Nucleus accumbens (tissue), 56 donors: ENCODE results near the gene ZFP82.

ENCODE experiments used
- DNase-seq, 56 donors: peaks; one replicate each; lab custom pipeline; 2025; lab: John Stamatoyannopoulos, UW

The ZFP82 gene

DNA sequence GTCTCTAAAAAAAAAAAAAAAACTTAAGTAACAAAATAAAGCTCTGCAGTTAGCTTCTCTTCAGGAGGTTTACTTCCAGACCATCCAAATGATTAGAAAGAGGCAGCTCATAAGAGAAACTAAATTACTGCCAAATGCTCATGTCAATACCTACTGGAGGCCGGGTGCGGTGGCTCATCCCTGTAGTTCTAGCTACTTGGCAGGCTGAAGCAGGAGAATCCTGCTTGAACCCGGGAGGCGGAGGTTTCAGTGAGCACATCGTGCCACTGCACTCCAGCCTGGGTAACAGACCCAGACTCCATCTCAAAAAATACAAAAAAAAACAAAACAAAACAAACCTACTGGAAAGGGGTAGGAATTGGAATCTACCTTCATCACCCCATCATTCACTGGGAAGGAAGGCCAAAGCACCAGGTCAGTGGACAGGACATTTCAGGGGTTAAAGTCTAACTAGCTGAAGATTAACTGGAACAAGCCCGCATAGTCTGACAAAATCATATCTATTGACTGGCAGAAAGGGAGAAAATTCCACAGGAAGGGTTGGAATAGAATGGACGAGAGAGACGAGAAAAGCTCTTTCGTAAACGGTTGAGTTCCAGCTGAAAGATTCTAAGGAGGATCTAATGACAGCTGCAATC, 40.8 kb downstream of the ZFP82 start:
- DNase-seq = peak in 6 of 56 donors; percentile 0 to 13 (median 2)

DNA sequence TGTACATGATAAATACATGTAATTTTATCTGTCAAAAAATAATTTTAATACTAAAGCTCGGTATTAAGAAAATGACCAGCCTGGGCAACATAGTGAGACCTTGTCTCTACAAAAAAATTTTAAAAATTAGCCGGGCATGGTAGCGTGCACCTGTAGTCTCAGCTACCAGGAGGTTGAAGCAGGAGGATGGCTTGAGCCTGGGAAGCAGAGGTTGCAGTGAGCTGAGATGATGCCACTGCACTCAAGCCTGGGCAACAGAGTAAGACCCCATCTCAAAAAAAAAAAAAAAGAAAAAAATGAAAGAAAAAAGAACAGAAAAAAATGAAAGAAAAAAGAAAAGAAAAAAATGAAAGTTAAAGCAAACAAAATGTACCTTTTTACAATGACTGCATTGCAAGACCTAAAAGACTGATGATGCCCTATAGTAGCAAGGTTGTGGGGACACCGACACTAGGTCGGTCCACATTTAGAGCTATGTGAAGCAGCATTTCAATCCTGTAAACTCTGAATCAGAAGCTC, 44.7 kb downstream of the ZFP82 start:
- no peak for DNase-seq

DNA sequence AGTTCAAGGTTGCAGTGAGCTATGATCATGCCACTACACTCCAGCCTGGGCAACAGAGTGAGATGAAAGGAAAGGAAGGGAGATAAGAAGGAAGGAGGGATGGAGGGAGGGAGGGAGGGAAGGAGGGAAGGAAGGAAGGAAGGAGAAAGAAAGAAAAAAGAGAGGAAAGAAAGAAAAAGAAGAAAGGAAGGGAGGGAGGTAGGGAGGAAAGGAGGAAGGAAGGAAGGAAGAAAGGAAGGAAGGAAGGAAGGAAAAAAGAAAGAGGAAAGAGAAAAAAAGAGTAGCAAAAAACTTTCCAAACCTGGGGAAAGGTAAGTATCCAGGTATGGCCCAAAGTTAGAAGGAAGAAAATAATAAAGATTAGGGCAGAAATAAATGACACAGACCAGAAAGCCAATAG, 46.6 kb downstream of the ZFP82 start:
- no peak for DNase-seq

GRCh38 chr19:36363845-36364244, 54.6 kb downstream of the ZFP82 start:
- no peak for DNase-seq
